Trophoblast cell (in vitro differentiated cells and primary cell): ENCODE data around the gene SCFD2.
"Not testable (repeated sequence)": the region's sequence is repeated elsewhere in the genome, so short reads cannot be mapped to it uniquely, and the experiment has no call there.

Experiments used
- DNase-seq, 2 donors: peaks; one replicate each; pipeline ENCODE4 v3.0.0-alpha.2; 2016
- H2AFZ ChIP-seq: 2 replicates; pipeline ENCODE4 v1.6.1; 2013; ENCODE audit warnings: low read length, moderate library complexity, mild to moderate bottlenecking; ENCODE audit not compliant: insufficient read depth, poor library complexity
- H2AK5ac ChIP-seq: 2 replicates; pipeline ENCODE4 v1.6.1; 2013; ENCODE audit warnings: mild to moderate bottlenecking, low read length
- H2BK120ac ChIP-seq: 2 replicates; pipeline ENCODE4 v1.6.1; 2013; ENCODE audit warnings: low read length, mild to moderate bottlenecking, moderate library complexity; ENCODE audit not compliant: insufficient read depth, poor library complexity
- H2BK12ac ChIP-seq: 2 replicates; pipeline ENCODE4 v1.6.1; 2013; ENCODE audit warnings: mild to moderate bottlenecking, low read length, moderate library complexity
- H2BK5ac ChIP-seq: 2 replicates; pipeline ENCODE4 v1.6.1; 2013; ENCODE audit warnings: low read length, low read depth, moderate library complexity, mild to moderate bottlenecking; ENCODE audit not compliant: poor library complexity
- H3K14ac ChIP-seq: 2 replicates; pipeline ENCODE4 v1.6.1; 2013; ENCODE audit warnings: mild to moderate bottlenecking, low read length
- H3K18ac ChIP-seq: 2 replicates; pipeline ENCODE4 v1.6.1; 2013; ENCODE audit warnings: mild to moderate bottlenecking, low read length
- H3K23ac ChIP-seq: 2 replicates; pipeline ENCODE4 v1.6.1; 2013; ENCODE audit warnings: low read length
- H3K27ac ChIP-seq: 2 replicates; pipeline ENCODE4 v1.5.1; 2013; ENCODE audit warnings: low read depth, mild to moderate bottlenecking, inconsistent platforms, low read length, moderate library complexity
- H3K27me3 ChIP-seq: 2 replicates; pipeline ENCODE4 v1.6.1; 2013; ENCODE audit warnings: inconsistent platforms, mild to moderate bottlenecking, low read length, moderate library complexity; ENCODE audit not compliant: insufficient read depth
- H3K36me3 ChIP-seq, 2 experiments: 1 replicate in 1 of 2; 2 replicates in 1 of 2; pipeline ENCODE4 v1.6.1; 2013; ENCODE audit warnings: low read length in 2 of 2, mild to moderate bottlenecking in 2 of 2, moderate library complexity in 1 of 2; ENCODE audit not compliant: insufficient read depth in 2 of 2, control insufficient read depth in 1 of 2
- H3K4ac ChIP-seq: 2 replicates; pipeline ENCODE4 v1.6.1; 2013; ENCODE audit warnings: low read depth, mild to moderate bottlenecking, low read length, moderate library complexity
- H3K4me1 ChIP-seq, 2 experiments: 1 replicate in 1 of 2; 2 replicates in 1 of 2; pipeline ENCODE4 v1.6.1; 2013; ENCODE audit warnings: low read length in 2 of 2, mild to moderate bottlenecking in 2 of 2, moderate library complexity in 1 of 2; ENCODE audit not compliant: insufficient read depth in 2 of 2, control insufficient read depth in 1 of 2
- H3K4me2 ChIP-seq: 2 replicates; pipeline ENCODE4 v1.6.1; 2013; ENCODE audit warnings: inconsistent platforms, mild to moderate bottlenecking, low read length, moderate library complexity
- H3K4me3 ChIP-seq: 2 replicates; pipeline ENCODE4 v1.5.1; 2013; ENCODE audit warnings: mild to moderate bottlenecking, low read depth, low read length, inconsistent platforms
- H3K79me1 ChIP-seq: one replicate; pipeline ENCODE4 v1.6.1; 2013; ENCODE audit warnings: low read length
- H3K79me2 ChIP-seq: 2 replicates; pipeline ENCODE4 v1.6.1; 2013; ENCODE audit warnings: low read length, mild to moderate bottlenecking; ENCODE audit not compliant: control insufficient read depth, insufficient read depth, poor library complexity
- H3K9ac ChIP-seq: 2 replicates; pipeline ENCODE4 v1.6.1; 2013; ENCODE audit warnings: mild to moderate bottlenecking, low read length
- H3K9me3 ChIP-seq: 2 replicates; pipeline ENCODE4 v1.6.1; 2013; ENCODE audit warnings: low read depth, mild to moderate bottlenecking, control low read depth, inconsistent platforms, low read length; ENCODE audit not compliant: insufficient read depth
- H4K12ac ChIP-seq: 2 replicates; pipeline ENCODE4 v1.6.1; 2013; ENCODE audit warnings: low read depth, mild to moderate bottlenecking, low read length, moderate library complexity
- H4K8ac ChIP-seq: 2 replicates; pipeline ENCODE4 v1.6.1; 2013; ENCODE audit warnings: low read depth, mild to moderate bottlenecking, low read length, moderate library complexity
- H4K91ac ChIP-seq: one replicate; pipeline ENCODE4 v1.6.1; 2013; ENCODE audit warnings: low read depth, mild to moderate bottlenecking, low read length, moderate library complexity
- WGBS: extraction: QIAGEN DNeasy Blood & Tissue Kit; methylation state at CpG from one replicate; pipeline ENCODE4 v1.1.7; 2013; ENCODE audit warnings: missing lambda C conversion rate; ENCODE audit not compliant: insufficient read length, insufficient coverage; ENCODE audit errors: extremely low coverage; 5-methylcytosine and 5-hydroxymethylcytosine counted together

The SCFD2 gene

GRCh38 chr4:52995360-52996030, 370.4 kb downstream of the SCFD2 start:
- H3K36me3 ChIP-seq, result no peaks in the 10 kb centered on the region
- H2AK5ac ChIP-seq, result no peak overlapping the region
- H3K4me3 ChIP-seq, result no peak overlapping the region
- DNase-seq, result no peak
- no peaks in the 10 kb centered on the region for H3K79me1 ChIP-seq
- WGBS, result no CpG with 5 or more reads among the region's 5 CpGs
- no peak overlapping the region for H2BK120ac ChIP-seq
- H3K14ac ChIP-seq, result no peak overlapping the region
- H3K4me1 ChIP-seq, result peaks cover 1 to 10% of the 10 kb centered on the region in 2 experiments
- no peak overlapping the region for H4K12ac ChIP-seq
- no peak overlapping the region for H3K4ac ChIP-seq
- no peak overlapping the region for H3K4me2 ChIP-seq
- no peak overlapping the region for H3K27ac ChIP-seq
- no peak overlapping the region for H4K91ac ChIP-seq
- no peak overlapping the region for H2BK12ac ChIP-seq
- no peak overlapping the region for H2BK5ac ChIP-seq
- no peaks in the 10 kb centered on the region for H3K27me3 ChIP-seq
- no peak overlapping the region for H4K8ac ChIP-seq
- H3K79me2 ChIP-seq, result no peaks in the 10 kb centered on the region
- H3K9ac ChIP-seq, result no peak overlapping the region
- H3K9me3 ChIP-seq, result peaks cover 2% of the 10 kb centered on the region
- no peak overlapping the region for H3K23ac ChIP-seq
- H2AFZ ChIP-seq, result no peak overlapping the region
- no peak overlapping the region for H3K18ac ChIP-seq

GRCh38 chr4:52994567-52994966, 371.3 kb downstream of the SCFD2 start:
- Histone ChIP-seq H3K4ac (no peak overlapping the region), H3K9me3 (peaks cover 2% of the 10 kb centered on the region), H3K27me3 (no peaks in the 10 kb centered on the region), H3K4me3 (no peak overlapping the region), H4K12ac (no peak overlapping the region), H3K23ac (no peak overlapping the region), H3K36me3 (no peaks in the 10 kb centered on the region), H4K8ac (no peak overlapping the region), H3K9ac (no peak overlapping the region), H4K91ac (no peak overlapping the region), H2BK12ac (no peak overlapping the region), H2AK5ac (no peak overlapping the region), H3K79me2 (no peaks in the 10 kb centered on the region), H3K14ac (no peak overlapping the region), H3K4me1 (peaks cover 1 to 10% of the 10 kb centered on the region in 2 experiments), H2BK5ac (no peak overlapping the region), H3K79me1 (no peaks in the 10 kb centered on the region), H3K18ac (no peak overlapping the region), H3K27ac (no peak overlapping the region), H2BK120ac (no peak overlapping the region), H3K4me2 (no peak overlapping the region), H2AFZ (no peak overlapping the region)
- WGBS, result no CpG with 5 or more reads among the region's 4 CpGs
- DNase-seq, result no peak

GRCh38 chr4:52993771-52994170, 372.1 kb downstream of the SCFD2 start:
- no peak overlapping the region for H4K8ac ChIP-seq

GRCh38 chr4:52992551-52992950, 373.3 kb downstream of the SCFD2 start:
- not testable (repeated sequence) for H4K91ac ChIP-seq, H3K27ac ChIP-seq, H3K9ac ChIP-seq, H3K14ac ChIP-seq, H3K9me3 ChIP-seq, H3K23ac ChIP-seq, H2BK5ac ChIP-seq, H3K27me3 ChIP-seq, H2AK5ac ChIP-seq, H3K79me1 ChIP-seq, H2BK120ac ChIP-seq, H4K8ac ChIP-seq, DNase-seq, H2AFZ ChIP-seq, H3K79me2 ChIP-seq, H2BK12ac ChIP-seq, H3K36me3 ChIP-seq, H4K12ac ChIP-seq, H3K4ac ChIP-seq, H3K4me3 ChIP-seq, H3K4me2 ChIP-seq, H3K18ac ChIP-seq
- no CpG with 5 or more reads among the region's 27 CpGs for WGBS
- peaks cover 1 to 10% of the 10 kb centered on the region in 2 experiments for H3K4me1 ChIP-seq

More at GRCh38 chr4:52993771-52994170, 372.1 kb downstream of the SCFD2 start:
- H3K27me3 ChIP-seq, result no peaks in the 10 kb centered on the region
- no peak overlapping the region for H4K91ac ChIP-seq
- no peak overlapping the region for H3K27ac ChIP-seq
- H3K4ac ChIP-seq, result no peak overlapping the region
- no peak overlapping the region for H2AFZ ChIP-seq
- H3K4me2 ChIP-seq, result no peak overlapping the region
- H3K4me1 ChIP-seq, result peaks cover 1 to 10% of the 10 kb centered on the region in 2 experiments
- WGBS, result no CpG with 5 or more reads among the region's 6 CpGs
- H2AK5ac ChIP-seq, result no peak overlapping the region
- H2BK120ac ChIP-seq, result no peak overlapping the region
- H3K18ac ChIP-seq, result no peak overlapping the region
- H3K14ac ChIP-seq, result no peak overlapping the region
- H2BK12ac ChIP-seq, result no peak overlapping the region
- peaks cover 2% of the 10 kb centered on the region for H3K9me3 ChIP-seq
- H3K36me3 ChIP-seq, result no peaks in the 10 kb centered on the region
- no peaks in the 10 kb centered on the region for H3K79me2 ChIP-seq
- no peak for DNase-seq
- H3K4me3 ChIP-seq, result no peak overlapping the region
- H2BK5ac ChIP-seq, result no peak overlapping the region
- no peak overlapping the region for H3K23ac ChIP-seq
- H3K9ac ChIP-seq, result no peak overlapping the region
- no peaks in the 10 kb centered on the region for H3K79me1 ChIP-seq
- no peak overlapping the region for H4K12ac ChIP-seq
